ENCODE measurements around the gene GALNT18. TPM values are rescaled to one million over a fixed set of nuclear protein-coding genes. Genes with fewer than 3 reads are reported as not detected.

Gene GALNT18
- total and polyA plus RNA-seq, 2 of the 4 experiments (the other 2 are of a cell fraction) = 9.5 to 11.3 TPM

- H2BK120ac ChIP-seq (ENCODE audit: low read depth, low read length) = no peak overlapping the region
- intact Hi-C loops (cut with micrococcal nuclease) (loop anchor here (2.0 kb wide), 1 partner anchor 20 kb away; no protein-coding TSS in a partner anchor), dilution Hi-C loops (cut with HindIII; ENCODE audit: low sequenced_read_pairs, unreplicated experiment) (no loop called here), in situ Hi-C loops (cut with MboI; ENCODE audit: low sequenced_read_pairs) (no loop called here)
- no peaks in the 10 kb centered on the region for H3K79me1 ChIP-seq (ENCODE audit: low read depth in 1 of 2, low read length in 2 of 2)
- no peak overlapping the region; a peak in 1 of 4 replicates for H4K8ac ChIP-seq (ENCODE audit: low read depth in 2 of 2, low read length in 2 of 2)
- H2BK15ac ChIP-seq (ENCODE audit: low read depth, low read length) = no peak overlapping the region
- no peak overlapping the region for H3K23ac ChIP-seq (ENCODE audit: low read depth, low read length)
- H3K4me2 ChIP-seq (ENCODE audit: low read depth, low read length) = no peak overlapping the region
- H3K18ac ChIP-seq (ENCODE audit: low read depth, low read length) = no peak overlapping the region
- H2AK5ac ChIP-seq (ENCODE audit: low read depth, low read length) = no peak overlapping the region
- WGBS, 2 experiments (ENCODE audit: extremely low coverage in 2 of 2, insufficient read length in 1 of 2) = no CpG with 5 or more reads among the region's 2 CpGs
- no peaks in the 10 kb centered on the region for H3K9me3 ChIP-seq (ENCODE audit: control insufficient read depth, insufficient read depth, low read length)
- peaks cover 13% of the 10 kb centered on the region for H3K4me1 ChIP-seq (ENCODE audit: control insufficient read depth, insufficient read depth, low read length)
- ATAC-seq (ENCODE audit: low read depth) (no peak), DNase-seq (peak; percentile 16)
- ChIA-PET POLR2A (ENCODE audit: unreplicated experiment) (no interaction called here), CTCF (no interaction called here)
- H4K91ac ChIP-seq (ENCODE audit: insufficient read depth, low read depth, low read length) = no peak overlapping the region
- no peak overlapping the region for H3K9ac ChIP-seq (ENCODE audit: low read depth, low read length)
- H3K4me3 ChIP-seq (ENCODE audit: insufficient read depth, low read depth, low read length) = no peak overlapping the region
- no peak overlapping the region for H4K5ac ChIP-seq (ENCODE audit: low read depth, low read length)
- H3K36me3 ChIP-seq (ENCODE audit: control insufficient read depth, insufficient read depth, low read length) = no peaks in the 10 kb centered on the region
- H3K9me1 ChIP-seq (ENCODE audit: insufficient read depth, low read length) = peaks cover 13% of the 10 kb centered on the region; the same call in 1 of the 2 replicates
- BruUV-seq (replicated peaks) = no TSS peak
- H3K14ac ChIP-seq (replicated peaks; ENCODE audit: low read depth, low read length) = no peak overlapping the region
- no peak overlapping the region for H3K56ac ChIP-seq (ENCODE audit: extremely low read depth, insufficient read depth, low read length)
- H3K4ac ChIP-seq (ENCODE audit: low read depth, low read length) = no peak overlapping the region
- no peaks in the 10 kb centered on the region for H3K27me3 ChIP-seq (ENCODE audit: control insufficient read depth, insufficient read depth, low read length)
- H2BK20ac ChIP-seq (ENCODE audit: low read depth, low read length) = no peak overlapping the region
- no peak overlapping the region for H3K27ac ChIP-seq (ENCODE audit: insufficient read depth, low read length)
- no peak overlapping the region for H2BK5ac ChIP-seq (ENCODE audit: low read depth, low read length, poor library complexity, severe bottlenecking)
- TF ChIP-seq MXI1 (IDR thresholded peaks at IDR 0.05; ENCODE audit: borderline replicate concordance, low read depth, low read length) (no peak), MAFK (IDR thresholded peaks at IDR 0.05; ENCODE audit: low read depth, low read length) (no peak), RAD21 (IDR thresholded peaks at IDR 0.05; ENCODE audit: low read length) (no peak), MAZ (IDR thresholded peaks at IDR 0.05; ENCODE audit: borderline replicate concordance, low read depth, low read length) (no peak), ELK1 (IDR thresholded peaks at IDR 0.05; ENCODE audit: borderline replicate concordance, low read depth, low read length) (no peak), CHD1 (IDR thresholded peaks at IDR 0.05; ENCODE audit: low read depth, low read length) (no peak)
- H2AK9ac ChIP-seq (replicated peaks; ENCODE audit: low read depth, low read length, poor library complexity) = peak overlapping the region; percentile 42
- H2AFZ ChIP-seq (replicated peaks; ENCODE audit: low read length, poor library complexity) = no peak overlapping the region
- no peaks in the 10 kb centered on the region for H4K20me1 ChIP-seq (ENCODE audit: insufficient read depth, low read length)
Observed at GRCh38 chr11:11397036-11397415, 224.8 kb downstream of the GALNT18 start.

All from IMR-90 (cell line).